Measurements from ENCODE around the gene SNX4. TPM values are rescaled to one million over a fixed set of nuclear protein-coding genes. Genes with fewer than 3 reads are reported as not detected.
"Not testable (repeated sequence)": the region's sequence is repeated elsewhere in the genome, so short reads cannot be mapped to it uniquely, and the experiment has no call there.

SNX4 gene
- total RNA-seq, 1 donor from 2014 or later, result 69.4 TPM

DNA sequence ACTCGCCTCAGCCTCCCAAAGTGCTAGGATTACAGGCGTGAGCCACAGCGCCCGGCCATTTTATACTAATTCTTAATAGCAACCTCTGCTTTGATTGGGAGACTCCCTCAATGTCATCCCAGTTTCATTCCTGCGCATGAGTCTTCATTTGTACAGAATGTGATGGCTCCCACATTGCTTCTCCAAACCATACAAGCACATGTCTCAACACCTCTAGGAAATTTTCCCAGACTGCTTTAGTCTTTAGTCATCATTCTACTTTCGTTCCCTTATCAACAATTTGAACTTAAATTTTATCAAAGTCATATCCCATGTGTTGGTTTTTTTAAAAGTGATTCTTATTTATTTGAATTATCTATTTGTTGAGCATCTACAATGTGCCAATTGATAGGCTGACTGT, 58.1 kb downstream of the SNX4 start:
- DNase-seq, result no peak

DNA sequence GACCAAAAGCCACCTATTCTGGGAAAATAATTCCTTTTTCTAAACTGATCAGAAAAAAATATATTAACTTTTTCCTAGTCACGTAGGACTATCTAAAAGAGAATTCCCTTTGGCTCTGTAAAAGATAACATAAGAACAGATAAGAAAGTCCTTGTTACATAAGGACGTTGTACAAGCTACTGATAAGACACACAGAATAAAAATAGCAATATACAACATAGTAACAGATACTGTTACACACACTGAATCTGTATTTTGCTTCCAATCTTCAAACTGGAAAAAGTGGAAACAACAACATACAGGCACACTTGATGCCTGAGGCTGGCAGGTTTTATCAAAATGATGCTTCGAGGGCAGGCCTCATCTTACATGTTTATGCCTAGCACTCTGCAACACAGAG, 59.8 kb downstream of the SNX4 start:
- DNase-seq, result no peak

DNA sequence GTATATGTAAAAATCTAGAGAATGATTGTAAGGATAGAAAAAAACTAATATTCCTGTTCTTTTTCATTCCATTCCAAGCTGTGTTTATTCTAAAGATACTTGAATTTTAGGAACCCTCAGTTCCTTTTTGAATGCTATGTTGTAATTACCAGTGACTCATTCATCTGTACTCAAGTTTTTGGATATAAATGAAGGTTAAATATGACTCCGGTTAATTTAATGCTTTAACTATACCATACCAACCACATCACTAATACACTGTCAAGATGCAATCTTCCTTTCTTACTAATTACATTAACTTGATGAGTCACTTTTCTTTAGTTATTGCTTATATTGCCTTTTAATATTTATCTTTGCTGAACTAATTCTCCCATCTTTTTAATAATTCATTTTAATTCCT, 76.1 kb downstream of the SNX4 start:
- DNase-seq, result no peak

DNA sequence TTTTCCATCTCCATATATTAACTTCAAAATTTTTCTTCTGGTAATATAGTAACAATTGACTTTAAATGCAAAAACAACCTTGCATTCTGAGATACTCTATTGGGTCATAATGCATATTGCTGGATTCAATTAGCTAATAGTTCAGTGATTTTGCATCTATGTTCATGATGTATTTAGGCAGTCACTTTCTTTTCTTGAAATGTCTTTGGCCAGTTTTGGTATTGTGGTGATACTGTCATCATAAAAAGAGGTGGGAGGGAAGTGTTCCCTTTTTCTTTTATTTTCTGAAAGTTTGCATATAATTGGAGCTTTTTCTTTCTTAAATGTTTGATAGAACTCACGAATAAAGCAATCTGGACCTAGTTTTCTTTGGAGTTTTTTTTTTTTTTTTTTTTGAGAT, 77.5 kb downstream of the SNX4 start:
- no peak for DNase-seq

DNA sequence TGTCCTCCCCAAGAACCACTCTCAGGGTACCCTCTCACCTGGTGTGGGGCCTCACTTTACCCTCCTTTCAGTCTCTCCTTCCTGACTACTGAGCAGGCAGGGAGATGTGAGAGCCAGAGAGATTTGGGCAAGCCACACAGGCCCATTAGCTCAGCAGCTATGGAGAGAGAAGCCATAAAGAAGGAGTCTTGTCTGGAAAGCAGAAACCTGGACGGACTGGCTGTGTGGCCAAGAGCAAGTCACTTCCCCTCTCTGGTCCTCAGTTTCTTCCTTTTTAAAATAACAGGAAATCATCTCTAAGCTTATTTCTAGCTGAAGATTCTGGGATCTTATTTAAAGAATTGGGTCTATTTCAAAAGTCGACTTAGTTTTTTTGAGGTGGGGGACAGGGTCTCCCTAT, 79.0 kb downstream of the SNX4 start:
- DNase-seq, result no peak

DNA sequence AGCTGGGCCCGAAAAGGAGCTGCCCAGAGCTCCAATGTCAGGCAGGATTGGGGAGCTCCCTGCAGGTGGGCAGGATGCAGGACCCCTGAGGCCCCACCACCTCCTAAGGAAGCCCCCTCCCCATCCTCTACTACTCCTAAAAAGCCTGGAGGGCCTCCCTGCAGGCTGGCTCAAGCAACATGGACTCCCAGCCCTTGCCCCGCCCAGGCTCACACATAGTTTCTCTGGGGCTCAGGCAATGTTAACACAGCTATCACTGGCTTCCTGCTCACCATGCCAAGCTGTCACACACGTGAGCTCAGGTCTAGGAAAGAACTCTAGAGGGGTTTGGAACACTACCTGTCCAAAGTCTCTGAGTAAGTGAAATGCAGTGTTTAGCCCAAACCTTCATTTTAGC, 79.4 kb downstream of the SNX4 start:
- no peak for DNase-seq

DNA sequence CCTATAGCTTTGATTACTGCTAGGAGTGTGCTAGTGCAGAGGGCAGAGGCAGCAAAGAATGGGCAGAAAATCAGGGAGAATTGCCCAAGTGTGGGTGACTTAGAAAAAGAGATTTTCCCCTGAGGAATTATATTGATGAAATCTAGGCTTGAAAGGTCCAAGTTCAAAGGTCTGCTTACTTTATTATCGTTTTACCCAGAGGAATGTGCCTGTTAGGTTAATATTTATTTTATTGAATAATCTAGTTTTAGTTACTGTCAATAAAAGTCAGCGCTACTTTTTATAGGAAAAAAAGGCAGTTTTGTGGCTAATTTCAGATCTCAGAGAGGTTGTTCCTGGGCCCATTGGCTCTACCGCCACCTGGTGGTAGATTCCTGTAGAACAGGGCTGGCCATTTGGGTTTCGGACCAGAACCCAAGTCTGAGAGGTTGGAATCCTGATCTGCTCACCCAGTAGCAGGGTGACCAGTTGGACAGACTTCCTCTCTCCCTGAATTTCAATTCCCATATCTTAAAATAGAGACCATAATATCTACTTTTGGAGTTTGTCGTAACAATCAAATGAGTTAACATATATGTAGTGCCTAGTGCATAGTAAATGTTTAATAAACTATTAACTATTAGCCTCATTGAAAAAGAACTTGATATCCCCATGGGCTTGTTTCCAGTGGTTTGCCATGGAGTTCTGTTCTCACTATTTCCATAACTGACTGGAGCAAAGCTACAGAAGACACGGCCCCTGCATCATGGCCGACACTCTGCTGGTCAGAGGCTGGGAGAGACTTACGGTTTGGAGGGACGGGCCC, 82.2 kb downstream of the SNX4 start:
- peak; percentile 69 for DNase-seq

DNA sequence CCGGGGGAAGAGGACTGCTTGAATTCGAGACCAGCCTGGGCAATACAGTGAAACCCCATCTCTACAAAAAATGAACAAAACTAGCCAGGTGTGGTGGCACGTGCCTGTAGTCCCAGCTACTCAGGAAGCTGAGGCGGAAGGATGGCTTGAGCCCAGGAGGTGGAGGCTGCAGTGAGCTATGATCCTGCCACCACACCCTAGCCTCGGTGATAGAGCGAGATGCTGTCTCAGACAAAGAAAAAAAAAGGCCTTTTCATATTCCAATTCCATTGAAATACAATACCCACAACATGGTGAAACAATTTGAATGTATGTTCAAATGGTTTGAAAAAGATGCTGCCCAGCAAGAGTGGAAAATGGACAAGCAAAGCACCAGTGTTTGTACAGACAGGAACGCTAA, 83.1 kb downstream of the SNX4 start:
- DNase-seq, result no peak

DNA sequence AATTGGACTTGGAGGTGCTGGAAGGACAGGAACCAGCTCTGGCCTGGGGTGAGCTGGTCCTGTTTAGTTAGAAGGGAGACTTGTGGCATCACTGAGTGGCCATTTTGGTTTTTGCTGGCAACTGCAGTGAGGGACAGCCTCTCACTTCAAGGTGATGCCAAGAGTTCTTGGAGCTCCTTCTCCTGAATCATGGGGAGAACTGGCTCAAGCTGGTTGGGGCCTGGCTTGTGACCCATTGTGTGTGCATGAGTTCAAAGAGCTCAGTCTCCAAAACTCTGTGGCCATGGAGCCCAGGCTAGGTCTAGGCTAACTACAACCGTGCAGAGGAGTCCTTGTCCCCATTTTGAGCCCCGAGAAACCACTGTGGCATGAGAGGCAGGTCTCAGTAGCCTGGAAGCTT, 84.8 kb downstream of the SNX4 start:
- no peak for DNase-seq

DNA sequence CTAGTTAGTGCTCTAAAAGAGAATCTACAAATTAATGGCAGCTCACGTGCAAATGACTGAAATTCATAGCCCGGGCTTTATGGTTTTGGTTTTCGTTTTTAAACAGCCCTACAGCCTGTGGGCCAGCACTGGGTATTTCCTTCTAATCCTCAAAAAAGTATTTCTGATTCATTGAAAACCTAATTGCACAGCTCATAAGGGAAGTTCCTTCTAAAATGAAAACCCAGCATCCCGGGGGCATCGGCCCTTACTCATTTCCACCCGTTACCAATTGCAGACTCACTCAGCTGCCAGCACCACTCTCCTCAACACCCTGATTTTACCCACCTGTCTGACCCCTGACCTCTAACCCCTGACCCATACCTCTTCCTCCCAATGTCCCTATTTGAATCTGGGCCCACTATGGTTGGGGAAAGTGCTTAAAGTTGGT, 85.4 kb downstream of the SNX4 start:
- no peak for DNase-seq

DNA sequence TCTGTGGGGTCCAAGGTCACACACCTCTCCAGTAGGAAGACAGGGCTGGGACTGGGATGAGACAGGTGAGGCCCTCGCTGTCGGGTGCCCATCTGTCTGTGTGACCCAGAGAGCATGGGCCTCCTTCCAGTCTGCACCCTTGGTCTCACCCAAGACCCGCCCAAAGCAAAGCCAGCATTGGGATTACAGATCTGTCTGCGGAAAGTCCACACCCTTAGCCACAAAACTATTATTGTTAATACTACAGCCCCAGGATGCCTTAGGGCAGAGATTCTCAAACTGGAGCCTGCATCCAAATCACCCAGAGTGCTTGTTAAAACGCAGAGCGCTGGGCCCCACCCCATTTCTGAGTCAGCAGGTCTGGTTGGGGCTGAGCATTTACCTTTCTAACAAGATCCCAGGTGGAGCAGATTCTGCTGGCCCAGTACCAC, 86.4 kb downstream of the SNX4 start:
- no peak for DNase-seq

DNA sequence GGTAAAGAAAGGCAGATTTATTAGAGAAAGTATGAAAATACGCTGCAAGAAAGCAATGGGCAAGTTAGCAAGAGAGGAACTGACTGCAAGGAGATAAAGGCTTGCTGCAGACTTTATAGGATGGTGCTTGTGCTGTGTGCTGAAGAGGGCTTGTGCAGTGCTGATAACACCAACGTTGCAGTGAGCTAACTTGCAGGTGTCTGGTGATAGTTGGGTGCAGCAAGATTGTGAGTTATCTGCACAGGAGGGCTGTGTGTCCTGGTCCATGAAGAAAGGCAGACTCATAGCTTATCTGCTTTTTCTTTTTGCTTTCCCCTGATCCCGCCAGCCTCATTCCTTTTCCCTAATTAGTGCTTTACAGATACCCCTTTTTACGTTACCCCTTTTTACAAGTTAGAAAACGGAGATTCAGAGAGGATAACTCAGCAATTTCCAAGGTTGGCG, 86.9 kb downstream of the SNX4 start:
- DNase-seq, result no peak

DNA sequence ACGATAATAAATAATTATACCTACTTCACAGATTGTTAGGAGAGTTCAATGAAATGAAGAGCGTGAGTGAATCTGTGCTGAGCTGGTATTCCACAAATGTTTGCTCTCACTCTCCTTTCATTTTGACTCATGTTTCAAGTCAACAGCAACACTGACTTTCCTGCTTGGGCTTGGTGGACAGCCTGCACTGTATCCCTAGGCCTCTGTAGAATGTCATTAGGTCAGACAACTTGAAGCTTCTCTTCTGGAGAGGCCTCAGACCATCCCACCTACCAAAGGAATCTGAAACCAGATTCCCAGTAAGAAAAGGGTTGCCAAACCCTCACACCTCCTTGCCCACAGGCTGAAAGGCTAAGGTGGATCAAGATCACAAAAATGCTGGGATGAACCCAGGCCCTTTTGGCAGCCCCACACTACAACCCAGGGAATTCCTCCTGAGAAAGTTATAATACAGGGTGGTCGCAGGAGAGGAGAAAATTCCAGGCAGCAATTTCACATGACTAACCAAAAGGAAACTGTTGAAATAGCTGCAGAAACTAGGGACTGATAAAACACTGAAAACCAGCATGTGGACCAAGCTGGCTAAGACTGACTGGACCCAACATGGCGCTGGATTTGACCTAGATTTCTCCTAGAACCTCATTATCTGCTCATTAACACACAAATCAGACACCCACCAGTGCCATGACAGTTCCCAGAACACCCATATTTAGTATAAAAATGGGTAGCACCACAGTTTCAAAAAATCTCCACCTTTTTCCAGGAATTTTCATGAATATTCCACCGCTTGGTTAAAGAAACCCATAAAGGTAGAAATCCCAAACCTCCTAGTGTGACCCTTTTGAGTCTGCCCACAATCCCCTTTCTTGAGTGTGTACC, 87.9 kb downstream of the SNX4 start:
- DNase-seq, result no peak

DNA sequence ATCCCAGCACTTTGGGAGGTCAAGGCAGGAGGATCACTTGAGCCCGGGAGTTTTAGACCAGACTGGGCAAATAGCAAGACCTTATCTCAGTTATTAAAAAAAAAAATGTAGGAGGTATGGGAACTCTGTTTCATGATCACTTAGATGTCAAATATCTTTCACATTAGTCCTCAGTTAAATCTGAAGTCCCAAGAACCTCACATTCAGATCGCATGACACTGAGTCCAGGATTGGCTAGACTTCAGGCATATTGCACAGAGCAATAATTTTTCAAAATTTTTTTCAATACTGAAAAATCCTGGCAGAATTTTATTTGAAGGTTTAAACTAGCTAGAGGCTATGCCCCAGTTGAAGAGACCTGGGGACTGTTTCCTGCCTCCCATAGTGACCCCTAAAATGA, 88.6 kb downstream of the SNX4 start:
- no peak for DNase-seq

DNA sequence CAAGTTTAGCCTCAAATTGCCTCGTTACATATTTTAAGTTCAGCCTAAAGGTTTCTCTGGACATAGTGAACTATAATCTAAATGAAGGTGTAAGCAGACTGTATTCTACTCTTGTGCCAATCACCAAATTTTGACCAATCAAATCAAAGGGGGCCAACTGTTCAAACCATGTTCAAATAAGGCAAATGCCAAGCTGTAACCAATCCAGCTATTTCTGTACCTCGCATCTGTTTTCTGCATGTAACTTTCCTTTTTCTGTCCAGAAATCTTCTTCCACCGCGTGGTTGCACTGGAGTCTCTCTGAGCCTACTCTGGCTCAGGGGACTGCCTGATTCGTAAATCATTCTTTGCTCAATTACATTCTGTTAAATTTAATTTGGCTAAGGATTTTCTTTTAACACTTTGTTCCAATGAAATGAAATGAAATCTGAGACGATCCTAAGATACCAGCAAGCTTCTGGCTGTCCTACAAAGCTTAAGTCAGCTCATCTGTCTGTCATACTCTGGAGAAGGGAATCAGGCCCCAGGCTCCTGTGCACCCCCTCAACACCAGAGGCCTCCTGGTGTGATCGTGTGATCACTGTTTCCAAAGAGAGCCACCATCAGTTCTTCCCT, 91.7 kb downstream of the SNX4 start:
- no peak for DNase-seq

DNA sequence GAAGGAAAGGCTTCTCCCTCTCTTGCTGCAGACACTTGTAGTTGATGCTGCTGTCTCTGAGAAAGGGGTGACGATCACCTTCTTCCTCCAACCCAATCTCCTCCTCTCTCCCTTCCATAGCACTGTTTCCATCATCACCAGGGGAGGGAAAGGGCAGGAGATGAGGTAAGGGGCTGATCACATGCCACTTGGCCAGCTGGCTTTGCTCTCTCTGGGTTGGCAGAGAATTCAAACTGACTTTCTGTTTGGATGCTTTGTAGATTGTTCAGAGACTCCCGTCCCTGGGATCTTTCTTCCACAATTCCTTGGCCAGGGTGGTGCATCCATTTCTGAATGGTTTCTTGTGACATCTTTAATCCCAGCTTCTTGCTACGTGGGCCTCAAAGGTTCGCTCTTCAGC, 101.7 kb downstream of the SNX4 start:
- no peak for DNase-seq

DNA sequence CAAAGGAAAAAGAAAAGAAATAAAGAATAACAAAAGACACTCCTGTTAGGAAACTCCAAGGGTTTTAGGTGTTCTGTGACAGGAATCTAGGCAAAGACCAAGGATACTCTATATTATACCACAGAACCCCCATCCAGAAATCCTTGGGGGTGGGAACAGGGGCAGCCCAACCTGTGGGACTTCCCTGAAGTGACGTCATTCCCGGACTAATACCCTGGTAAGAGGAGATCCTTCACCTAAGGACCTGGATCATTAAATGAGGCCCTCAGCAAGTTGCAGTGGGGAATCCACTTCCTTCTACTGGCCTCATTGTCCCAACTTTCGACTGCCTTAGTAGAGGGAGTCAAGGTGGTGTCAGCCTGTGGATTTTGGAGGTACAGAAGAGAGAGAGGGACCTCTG, 103.8 kb downstream of the SNX4 start:
- DNase-seq, result no peak

DNA sequence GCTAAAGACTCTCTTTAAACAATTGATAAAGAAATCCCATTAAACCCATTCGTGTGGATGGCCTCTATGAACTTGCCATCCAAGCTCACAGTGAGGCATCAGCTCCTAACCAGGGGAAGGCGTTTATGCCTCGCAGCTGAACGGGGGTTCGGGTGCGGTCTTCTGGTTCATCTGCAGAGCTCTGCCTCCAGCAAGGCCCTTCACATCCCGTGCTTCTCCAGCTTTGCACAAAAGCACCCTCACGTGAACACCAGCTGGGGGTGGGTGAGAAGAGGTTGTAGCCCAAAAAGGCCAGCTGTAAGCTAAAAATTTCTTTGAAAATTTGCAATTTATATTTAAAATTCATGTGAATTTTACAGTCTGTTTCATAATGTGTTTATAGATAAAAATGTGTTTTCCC, 105.3 kb downstream of the SNX4 start:
- no peak for DNase-seq

DNA sequence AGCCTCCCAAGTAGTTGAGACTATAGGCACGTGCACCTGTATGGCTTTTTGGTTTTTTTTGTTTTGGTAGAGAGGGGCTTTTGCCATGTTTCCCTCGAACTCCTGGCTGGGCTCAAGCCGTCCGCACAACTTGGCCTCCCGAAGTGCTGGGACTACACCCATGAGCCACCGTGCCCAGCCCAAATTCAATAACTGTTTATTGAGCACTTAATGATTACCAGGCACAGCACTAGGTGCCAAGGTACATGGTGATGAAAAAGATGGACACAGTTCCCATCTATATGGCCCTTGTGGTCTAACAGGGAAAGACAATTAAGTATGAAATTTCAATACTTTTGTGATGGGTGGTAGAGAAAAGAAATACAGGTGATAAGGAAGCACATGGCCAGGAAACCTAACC, 109.1 kb downstream of the SNX4 start:
- DNase-seq, result no peak

DNA sequence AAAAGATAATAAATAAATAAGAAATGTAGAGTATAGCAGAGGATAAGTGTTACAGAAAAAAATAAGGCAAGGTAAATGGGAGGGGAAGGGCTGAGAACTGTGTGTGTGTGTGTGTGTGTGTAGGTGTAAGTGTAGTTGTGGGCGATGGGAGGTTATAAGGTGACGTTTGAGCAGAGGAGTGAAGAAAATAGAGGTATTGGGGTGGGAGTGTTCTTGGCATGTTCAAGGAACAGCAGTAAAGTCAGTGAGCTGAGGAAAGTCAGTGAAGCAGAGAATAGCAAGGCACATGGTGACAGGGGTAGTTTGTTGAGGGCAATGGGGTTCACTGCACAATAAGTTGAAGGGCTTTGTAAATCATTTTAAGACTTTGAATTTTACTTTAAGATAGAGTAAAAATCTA, 113.9 kb downstream of the SNX4 start:
- no peak for DNase-seq

DNA sequence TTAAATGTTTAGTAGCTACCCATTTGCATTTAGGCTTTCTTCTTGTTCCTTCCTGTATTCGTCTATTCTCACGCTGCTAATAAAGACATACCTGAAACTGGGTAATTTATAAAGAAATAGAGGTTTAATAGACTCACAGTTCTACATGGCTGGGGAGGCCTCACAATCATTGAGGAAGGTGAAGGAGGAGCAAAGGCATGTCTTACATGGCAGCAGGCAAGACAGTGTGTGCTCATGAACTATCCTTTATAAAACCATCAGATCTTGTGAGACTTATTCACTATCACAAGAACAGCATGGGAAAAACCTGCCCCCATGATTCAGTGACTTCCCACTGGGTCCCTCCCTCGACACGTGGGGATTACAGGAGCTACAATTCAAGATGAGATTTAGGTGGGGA, 114.5 kb downstream of the SNX4 start:
- not testable (repeated sequence) for DNase-seq

DNA sequence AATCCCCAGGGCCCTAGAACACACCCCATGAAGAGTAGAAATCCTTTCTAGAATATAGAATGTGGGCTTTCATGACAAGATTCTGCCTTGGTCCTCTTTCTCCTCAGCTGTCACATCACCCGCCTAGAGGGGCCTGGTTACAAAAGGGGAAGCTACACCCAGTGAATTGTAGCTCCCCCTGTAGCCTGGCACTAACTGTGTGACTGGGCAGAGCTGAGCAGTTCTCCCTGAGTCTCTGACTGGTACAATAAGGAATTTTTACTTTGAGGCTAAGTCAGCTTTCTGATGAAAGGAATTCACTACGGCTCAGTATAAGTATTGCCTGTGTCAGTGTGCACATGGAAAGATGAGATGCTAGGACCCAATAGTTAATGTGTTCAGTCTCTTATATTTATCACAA, 116.2 kb downstream of the SNX4 start:
- DNase-seq, result no peak

DNA sequence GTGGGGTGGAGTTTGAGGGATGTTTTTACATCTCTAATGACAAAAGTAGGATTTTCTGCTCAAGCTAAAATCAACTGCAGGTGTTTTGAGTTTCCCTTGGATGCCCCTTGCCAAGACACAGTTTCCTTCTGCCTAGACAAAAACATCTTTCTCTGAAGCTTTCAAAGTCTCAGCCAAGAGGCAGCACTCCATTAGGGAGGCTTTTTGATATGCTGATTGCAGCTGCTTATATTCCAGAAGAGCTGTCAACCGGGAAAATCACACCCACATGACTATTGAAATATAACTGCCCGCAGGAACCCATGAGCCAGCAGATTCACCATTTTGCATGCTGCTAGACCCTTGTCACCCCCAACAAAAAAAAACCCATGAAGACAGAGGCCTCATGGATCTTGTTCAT, 117.4 kb downstream of the SNX4 start:
- no peak for DNase-seq

DNA sequence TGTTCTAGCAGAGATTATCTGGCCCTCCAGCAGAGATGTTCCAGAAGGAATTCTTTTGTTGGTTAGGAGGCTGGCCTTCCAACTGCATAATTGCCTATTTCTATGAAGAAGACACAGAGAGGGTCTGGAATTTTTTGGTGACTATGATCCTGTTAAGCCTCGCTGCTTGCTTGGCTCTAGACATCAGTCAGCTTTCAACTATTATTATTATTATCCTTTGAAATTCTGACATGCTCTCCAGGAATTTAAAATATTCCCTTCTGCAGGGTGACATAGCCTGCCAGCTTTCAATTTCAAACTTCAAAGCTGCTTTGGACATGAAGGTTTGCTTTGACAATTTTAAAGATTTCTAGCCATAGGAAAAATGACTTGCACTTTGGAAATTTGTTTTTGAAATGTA, 118.6 kb downstream of the SNX4 start:
- no peak for DNase-seq
